ENCODE data around the gene ERICH2. TPM values are rescaled to one million over a fixed set of nuclear protein-coding genes. Genes with fewer than 3 reads are reported as not detected.

ERICH2 gene
- polyA plus RNA-seq, 3 donors = not detected

- Histone ChIP-seq H3K79me2 (ENCODE audit: insufficient read depth, low read length) (no peaks in the 10 kb centered on the region), H3K4me3 (replicated peaks in 1 of 3; ENCODE audit: low read depth in 2 of 3, low read length in 3 of 3) (no peak overlapping the region), H2AFZ (ENCODE audit: insufficient read depth, low read depth, low read length, poor library complexity, severe bottlenecking) (peak overlapping the region; percentile 20), H3K9ac (ENCODE audit: insufficient read depth, low read length, poor library complexity, severe bottlenecking) (no peak overlapping the region), H3K36me3 (replicated peaks in 1 of 2; ENCODE audit: control insufficient read depth in 1 of 2, insufficient read depth in 2 of 2, low read length in 2 of 2) (no peaks in the 10 kb centered on the region), H3K4me1 (ENCODE audit: control insufficient read depth in 1 of 2, insufficient read depth in 2 of 2, low read length in 2 of 2) (peaks cover 27 to 34% of the 10 kb centered on the region in 2 donors), H3K27ac (ENCODE audit: low read depth in 1 of 2, low read length in 2 of 2) (no peak overlapping the region), H3K4me2 (replicated peaks; ENCODE audit: extremely low read depth, low read length, poor library complexity, severe bottlenecking) (no peak overlapping the region), H3K27me3 (ENCODE audit: control insufficient read depth in 2 of 2, insufficient read depth in 2 of 2, low read length in 2 of 2) (no peaks in the 10 kb centered on the region), H4K20me1 (ENCODE audit: insufficient read depth, low read length) (no peaks in the 10 kb centered on the region), H3K9me3 (replicated peaks in 1 of 2; ENCODE audit: control insufficient read depth in 1 of 2, insufficient read depth in 1 of 2, low read length in 2 of 2) (peaks cover 0 to 2% of the 10 kb centered on the region in 2 donors)
- no peaks in the 10 kb centered on the region for H3K36me3 Mint-ChIP-seq
- H3K4me1 Mint-ChIP-seq = peaks cover 31% of the 10 kb centered on the region
- H3K27me3 Mint-ChIP-seq (ENCODE audit: low read depth in 3 of 3) = peaks cover 1 to 3% (median 2%) of the 10 kb centered on the region in 3 donors
- no peak overlapping the region for H3K4me3 Mint-ChIP-seq
- no peak for TF ChIP-seq CTCF (IDR thresholded peaks at IDR 0.05)
- DNase-seq = no peak
- intact Hi-C loops (cut with micrococcal nuclease) = no loop called here
- H3K27ac Mint-ChIP-seq = no peak overlapping the region
- 92% methylated on average over 3 of the region's 3 CpGs for WGBS (ENCODE audit: insufficient coverage)
- H3K9me3 Mint-ChIP-seq = peaks cover 0 to 4% (median 1%) of the 10 kb centered on the region in 7 donors
Observed at GRCh38 chr2:170742000-170742399, 28.2 kb upstream of the ERICH2 start.

- Histone ChIP-seq H3K27ac (ENCODE audit: low read depth in 1 of 2, low read length in 2 of 2) (no peak overlapping the region), H3K4me2 (replicated peaks; ENCODE audit: extremely low read depth, low read length, poor library complexity, severe bottlenecking) (no peak overlapping the region), H4K20me1 (ENCODE audit: insufficient read depth, low read length) (no peaks in the 10 kb centered on the region), H3K9ac (ENCODE audit: insufficient read depth, low read length, poor library complexity, severe bottlenecking) (no peak overlapping the region), H3K4me1 (ENCODE audit: control insufficient read depth in 1 of 2, insufficient read depth in 2 of 2, low read length in 2 of 2) (peaks cover 23 to 26% of the 10 kb centered on the region in 2 donors), H3K9me3 (replicated peaks in 1 of 2; ENCODE audit: control insufficient read depth in 1 of 2, insufficient read depth in 1 of 2, low read length in 2 of 2) (no peaks in the 10 kb centered on the region), H3K4me3 (replicated peaks in 1 of 3; ENCODE audit: low read depth in 2 of 3, low read length in 3 of 3) (no peak overlapping the region), H3K79me2 (ENCODE audit: insufficient read depth, low read length) (no peaks in the 10 kb centered on the region), H3K36me3 (replicated peaks in 1 of 2; ENCODE audit: control insufficient read depth in 1 of 2, insufficient read depth in 2 of 2, low read length in 2 of 2) (no peaks in the 10 kb centered on the region), H3K27me3 (ENCODE audit: control insufficient read depth in 2 of 2, insufficient read depth in 2 of 2, low read length in 2 of 2) (no peaks in the 10 kb centered on the region), H2AFZ (ENCODE audit: insufficient read depth, low read depth, low read length, poor library complexity, severe bottlenecking) (no peak overlapping the region)
- Mint-ChIP-seq H3K4me3 (no peak overlapping the region), H3K9me3 (peaks cover 0 to 2% (median 0%) of the 10 kb centered on the region in 7 donors), H3K27me3 (ENCODE audit: low read depth in 3 of 3) (peaks cover 0 to 7% (median 1%) of the 10 kb centered on the region in 3 donors), H3K27ac (peak overlapping the region in 1 of 7 donors; percentile 64), H3K4me1 (peaks cover 32% of the 10 kb centered on the region), H3K36me3 (no peaks in the 10 kb centered on the region)
- 100% methylated on average over 1 of the region's 6 CpGs for WGBS (ENCODE audit: insufficient coverage)
- DNase-seq = no peak
- intact Hi-C loops (cut with micrococcal nuclease) = no loop called here
- TF ChIP-seq CTCF (IDR thresholded peaks at IDR 0.05) = no peak
Observed at GRCh38 chr2:170742896-170743529, 27.2 kb upstream of the ERICH2 start.

All from CD14-positive monocyte (primary cell).